Liver (tissue), 9 donors: Measurements from ENCODE around the gene ZNF232. TPM values are rescaled to one million over a fixed set of nuclear protein-coding genes. Genes with fewer than 3 reads are reported as not detected.

ENCODE experiments used
- DNase-seq: peaks from one replicate; pipeline ENCODE4 v3.0.0-alpha.2; 2017; ENCODE audit warnings: low spot score
- H3K27ac ChIP-seq, 2 donors: one replicate each; pipeline ENCODE4 v1.7.0; 2013; ENCODE audit warnings: inconsistent platforms in 2 of 2, low read length in 2 of 2, control low read depth in 1 of 2, low read depth in 1 of 2, mild to moderate bottlenecking in 1 of 2
- H3K27me3 ChIP-seq, 4 donors: one replicate each; pipeline versions ENCODE4 v1.6.1 to v1.7.0; 2013; ENCODE audit warnings: low read length in 3 of 4, inconsistent platforms in 1 of 4, mild to moderate bottlenecking in 1 of 4, moderate library complexity in 1 of 4; ENCODE audit not compliant: control insufficient read depth in 4 of 4, insufficient read depth in 4 of 4
- H3K36me3 ChIP-seq, 4 donors: one replicate each; pipeline versions ENCODE4 v1.6.1 to v1.7.0; 2013; ENCODE audit warnings: low read length in 3 of 4, mild to moderate bottlenecking in 3 of 4, low read depth in 1 of 4, moderate library complexity in 1 of 4; ENCODE audit not compliant: control insufficient read depth in 4 of 4, insufficient read depth in 3 of 4
- H3K4me1 ChIP-seq, 4 donors: one replicate each; pipeline versions ENCODE4 v1.6.1 to v1.7.0; 2013; ENCODE audit warnings: low read length in 3 of 4, mild to moderate bottlenecking in 3 of 4, moderate library complexity in 1 of 4; ENCODE audit not compliant: control insufficient read depth in 4 of 4, insufficient read depth in 4 of 4
- H3K4me3 ChIP-seq, 3 donors: one replicate each; pipeline versions ENCODE4 v1.6.1 to v1.7.0; 2013; ENCODE audit warnings: low read length in 3 of 3, control low read depth in 1 of 3, low read depth in 1 of 3, mild to moderate bottlenecking in 1 of 3
- H3K9ac ChIP-seq, 2 donors: one replicate each; pipeline ENCODE4 v1.7.0; 2013; ENCODE audit warnings: low read length in 2 of 2, mild to moderate bottlenecking in 2 of 2, moderate library complexity in 2 of 2, control low read depth in 1 of 2, low read depth in 1 of 2
- H3K9me3 ChIP-seq, 4 donors: one replicate each; pipeline versions ENCODE4 v1.6.1 to v1.7.0; 2013; ENCODE audit warnings: low read length in 3 of 4; ENCODE audit not compliant: control insufficient read depth in 4 of 4
- CTCF ChIP-seq: fragments of 150-350 bp; IDR thresholded peaks from 2 replicates; pipeline ENCODE4 v1.5.1; 2017; ENCODE audit warnings: improper control_type of control experiment, low read depth, low read length; ENCODE audit not compliant: missing input control
- EGR1 ChIP-seq, 2 donors: IDR thresholded peaks; 2 replicates each; pipeline ENCODE4 v1.6.1; 2016 to 2018; ENCODE audit warnings: antibody characterized with exemption in 2 of 2, low read depth in 2 of 2
- FOXA1 ChIP-seq: IDR thresholded peaks from 2 replicates; pipeline ENCODE4 v1.6.1; 2016; ENCODE audit warnings: antibody characterized with exemption
- FOXA2 ChIP-seq: IDR thresholded peaks from 2 replicates; pipeline ENCODE4 v1.6.1; 2016; ENCODE audit warnings: antibody characterized with exemption
- GABPA ChIP-seq, 2 donors: IDR thresholded peaks in 1 of 2; conservative IDR thresholded peaks in 1 of 2; 2 replicates each; pipeline ENCODE4 v1.6.1; 2016; ENCODE audit warnings: antibody characterized with exemption in 2 of 2, mild to moderate bottlenecking in 1 of 2, moderate library complexity in 1 of 2
- HNF4A ChIP-seq, 2 donors: conservative IDR thresholded peaks; 2 replicates each; pipeline ENCODE4 v1.6.1; 2016; ENCODE audit warnings: antibody characterized with exemption in 2 of 2, mild to moderate bottlenecking in 2 of 2
- HNF4G ChIP-seq: IDR thresholded peaks from 2 replicates; pipeline ENCODE4 v1.6.1; 2016; ENCODE audit warnings: antibody characterized with exemption
- JUND ChIP-seq, 2 donors: IDR thresholded peaks; 2 replicates each; pipeline ENCODE4 v1.6.1; 2016; ENCODE audit warnings: antibody characterized with exemption in 2 of 2
- MAX ChIP-seq: IDR thresholded peaks from 2 replicates; pipeline ENCODE4 v1.6.1; 2016; ENCODE audit warnings: antibody characterized with exemption
- NR2F2 ChIP-seq: IDR thresholded peaks from 2 replicates; pipeline ENCODE4 v1.6.1; 2016; ENCODE audit warnings: antibody characterized with exemption
- RAD21 ChIP-seq, 2 donors: IDR thresholded peaks; 2 replicates each; pipeline ENCODE4 v1.6.1; 2016; ENCODE audit warnings: antibody characterized with exemption in 2 of 2, mild to moderate bottlenecking in 2 of 2
- REST ChIP-seq: IDR thresholded peaks from 2 replicates; pipeline ENCODE4 v1.6.1; 2016; ENCODE audit warnings: antibody characterized with exemption, mild to moderate bottlenecking
- RXRA ChIP-seq, 2 donors: IDR thresholded peaks; 2 replicates each; pipeline ENCODE4 v1.6.1; 2017 to 2018; ENCODE audit warnings: antibody characterized with exemption in 2 of 2, mild to moderate bottlenecking in 1 of 2
- SP1 ChIP-seq: IDR thresholded peaks from 2 replicates; pipeline ENCODE4 v1.6.1; 2018; ENCODE audit warnings: antibody characterized with exemption, mild to moderate bottlenecking
- TAF1 ChIP-seq: conservative IDR thresholded peaks from 2 replicates; pipeline ENCODE4 v1.6.1; 2016; ENCODE audit warnings: antibody characterized with exemption, mild to moderate bottlenecking
- YY1 ChIP-seq: IDR thresholded peaks from 2 replicates; pipeline ENCODE4 v1.6.1; 2016; ENCODE audit warnings: antibody characterized with exemption, mild to moderate bottlenecking
- WGBS: extraction: QIAGEN DNeasy Blood & Tissue Kit; methylation state at CpG from one replicate; pipeline ENCODE4 v1.1.7; 2013; 5-methylcytosine and 5-hydroxymethylcytosine counted together
- polyA plus RNA-seq, 2 donors: library from polyadenylated mRNA; stranded (reverse) in 1 of 2; unstranded in 1 of 2; fragments of 200-250 nt in 1 of 2; fragments of >200 nt in 1 of 2; fragmentation: Nextera tagmentation in 1 of 2; extraction: Ambion mirVana in 1 of 2; gene quantifications; one replicate each; pipeline versions ENCODE4 v1.2.1 to v1.2.3, GENCODE V29; 2013 to 2015
- total RNA-seq, 2 donors: library from RNA; depleted of rRNA; stranded (reverse); fragments of >200 nt; gene quantifications; one replicate each; pipeline ENCODE4 v1.2.3, GENCODE V29; 2014
- TF ChIP-seq, protein P1 (sequence below): IDR thresholded peaks from 2 replicates; pipeline ENCODE4 v1.6.1; 2016; ENCODE audit warnings: antibody characterized with exemption
- TF ChIP-seq, protein P2 (sequence below): IDR thresholded peaks from 2 replicates; pipeline ENCODE4 v1.6.1; 2016; ENCODE audit warnings: antibody characterized with exemption
- donor health status: healthy.
- donor health status: healthy.
- donor health status: healthy.
- donor health status: healthy.
- donor health status: healthy.

The ZNF232 gene
- total and polyA plus RNA-seq, 4 donors: 2.5 to 4.0 (median 3.0) TPM

GRCh38 chr17:5123343-5124124 is 11.9 kb upstream of the ZNF232 start:
- Histone ChIP-seq H3K9me3 (peaks cover 0 to 3% (median 1%) of the 10 kb centered on the region in 4 donors), H3K36me3 (no peaks in the 10 kb centered on the region), H3K4me3 (peak overlapping the region in 1 of 3 donors; percentile 34), H3K27me3 (peaks cover 0 to 2% (median 0%) of the 10 kb centered on the region in 4 donors), H3K27ac (no peak overlapping the region), H3K4me1 (peaks cover 0 to 6% (median 4%) of the 10 kb centered on the region in 4 donors), H3K9ac (no peak overlapping the region)
- TF ChIP-seq JUND (IDR thresholded peaks at IDR 0.05) (no peak), GABPA (IDR thresholded peaks at IDR 0.05 in 1 of 2, conservative IDR thresholded peaks at IDR 0.05 in 1 of 2) (no peak), RAD21 (IDR thresholded peaks at IDR 0.05) (no peak), CTCF (no peak), FOXA1 (no peak), MAX (no peak), FOXA2 (no peak), YY1 (no peak), RXRA (IDR thresholded peaks at IDR 0.05) (no peak), REST (no peak), HNF4A (conservative IDR thresholded peaks at IDR 0.05) (no peak), NR2F2 (no peak), HNF4G (no peak), EGR1 (IDR thresholded peaks at IDR 0.05; ENCODE audit: low read depth in 2 of 2) (no peak), TAF1 (no peak), SP1 (no peak)
- TF ChIP-seq, protein P1, sequence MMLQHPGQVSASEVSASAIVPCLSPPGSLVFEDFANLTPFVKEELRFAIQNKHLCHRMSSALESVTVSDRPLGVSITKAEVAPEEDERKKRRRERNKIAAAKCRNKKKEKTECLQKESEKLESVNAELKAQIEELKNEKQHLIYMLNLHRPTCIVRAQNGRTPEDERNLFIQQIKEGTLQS: no peak
- TF ChIP-seq, protein P2, sequence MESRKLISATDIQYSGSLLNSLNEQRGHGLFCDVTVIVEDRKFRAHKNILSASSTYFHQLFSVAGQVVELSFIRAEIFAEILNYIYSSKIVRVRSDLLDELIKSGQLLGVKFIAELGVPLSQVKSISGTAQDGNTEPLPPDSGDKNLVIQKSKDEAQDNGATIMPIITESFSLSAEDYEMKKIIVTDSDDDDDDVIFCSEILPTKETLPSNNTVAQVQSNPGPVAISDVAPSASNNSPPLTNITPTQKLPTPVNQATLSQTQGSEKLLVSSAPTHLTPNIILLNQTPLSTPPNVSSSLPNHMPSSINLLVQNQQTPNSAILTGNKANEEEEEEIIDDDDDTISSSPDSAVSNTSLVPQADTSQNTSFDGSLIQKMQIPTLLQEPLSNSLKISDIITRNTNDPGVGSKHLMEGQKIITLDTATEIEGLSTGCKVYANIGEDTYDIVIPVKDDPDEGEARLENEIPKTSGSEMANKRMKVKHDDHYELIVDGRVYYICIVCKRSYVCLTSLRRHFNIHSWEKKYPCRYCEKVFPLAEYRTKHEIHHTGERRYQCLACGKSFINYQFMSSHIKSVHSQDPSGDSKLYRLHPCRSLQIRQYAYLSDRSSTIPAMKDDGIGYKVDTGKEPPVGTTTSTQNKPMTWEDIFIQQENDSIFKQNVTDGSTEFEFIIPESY: no peak
- 57% methylated on average over 53 of the region's 53 CpGs for WGBS
- peak; percentile 25 for DNase-seq
